NCI-H2171 treated with DMSO at 0.1 percent for 48 hours (cell line): ENCODE measurements around the gene SNCG.
A peak's percentile ranks its signal among the peaks of the same experiment; 100 is the strongest.
"Not testable (repeated sequence)": the region's sequence is repeated elsewhere in the genome, so short reads cannot be mapped to it uniquely, and the experiment has no call there.

Experiments
- DNase-seq: peaks from one replicate; lab custom pipeline; 2025; lab: John Stamatoyannopoulos, UW

SNCG gene

DNA sequence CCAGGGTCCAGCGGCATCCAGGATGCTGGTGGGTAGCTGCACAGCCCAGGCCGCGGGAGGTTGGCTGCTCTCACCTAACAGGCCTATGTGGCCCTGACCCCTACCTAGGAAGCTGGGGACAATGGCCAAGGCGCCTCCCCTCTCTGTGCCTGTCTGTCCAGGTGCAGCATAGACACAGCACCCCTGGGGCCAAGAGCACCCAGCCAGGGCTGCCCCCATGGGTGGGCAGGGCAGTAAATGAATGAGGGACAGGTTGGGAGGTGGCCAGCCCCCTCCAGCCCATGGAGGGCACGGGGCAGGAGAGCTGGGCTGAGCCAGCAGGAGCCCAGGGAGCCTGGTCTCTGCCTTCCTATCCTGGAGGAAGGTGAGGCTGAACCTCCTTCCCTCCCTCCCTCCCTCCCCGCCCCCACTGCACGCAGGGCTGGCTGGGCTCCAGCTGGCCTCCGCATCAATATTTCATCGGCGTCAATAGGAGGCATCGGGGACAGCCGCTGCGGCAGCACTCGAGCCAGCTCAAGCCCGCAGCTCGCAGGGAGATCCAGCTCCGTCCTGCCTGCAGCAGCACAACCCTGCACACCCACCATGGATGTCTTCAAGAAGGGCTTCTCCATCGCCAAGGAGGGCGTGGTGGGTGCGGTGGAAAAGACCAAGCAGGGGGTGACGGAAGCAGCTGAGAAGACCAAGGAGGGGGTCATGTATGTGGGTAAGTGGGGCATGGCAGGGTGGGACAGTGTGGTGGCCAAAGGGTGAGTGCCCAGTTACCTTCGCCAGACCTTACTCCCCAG, at the start of gene SNCG:
SNCG (plus strand) TSS at position 484 of the 785 bp plus-strand sequence; CDS start at position 583, 99 bp downstream.
- DNase-seq, result peak; percentile 12

DNA sequence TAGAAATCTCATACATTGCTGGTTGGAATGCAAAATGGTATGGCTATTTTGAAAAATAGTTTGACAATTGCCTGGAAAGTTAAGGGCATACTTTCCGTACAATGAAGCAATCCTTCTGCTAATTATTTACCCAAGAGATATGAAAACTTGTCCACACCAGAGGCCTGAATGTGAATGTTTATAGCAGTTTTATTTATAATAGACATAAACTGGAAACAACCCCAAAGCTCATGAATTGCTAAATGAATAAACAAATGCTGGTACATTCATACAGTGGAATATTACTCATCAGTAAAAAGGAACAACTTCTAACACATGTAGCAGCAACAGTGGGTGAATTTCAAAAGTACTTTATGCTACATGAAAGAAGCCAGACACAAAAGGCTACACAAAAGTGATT, 43.7 kb upstream of the SNCG start:
- DNase-seq, result no peak

DNA sequence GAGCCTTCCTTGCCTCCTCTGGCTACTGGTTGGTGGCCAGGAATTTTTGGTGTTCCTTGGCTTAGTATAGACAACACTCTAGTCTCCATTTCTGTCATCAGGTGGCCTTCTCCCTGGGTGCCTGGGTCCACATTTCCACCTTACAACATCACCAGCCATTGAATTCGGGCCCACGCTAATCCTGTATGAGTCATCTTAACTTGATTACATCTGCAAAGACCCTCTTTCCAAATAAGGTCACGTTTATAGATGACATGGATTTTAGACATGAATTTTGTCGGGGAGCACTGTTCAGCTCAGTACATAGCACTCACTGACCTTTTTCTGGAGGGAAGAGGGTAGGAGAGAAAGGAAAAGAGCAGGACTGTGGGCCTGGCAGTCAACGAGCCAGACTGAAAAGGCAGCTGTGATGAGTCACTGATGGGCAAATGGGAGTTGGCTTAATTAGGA, 40.4 kb upstream of the SNCG start:
- no peak for DNase-seq

DNA sequence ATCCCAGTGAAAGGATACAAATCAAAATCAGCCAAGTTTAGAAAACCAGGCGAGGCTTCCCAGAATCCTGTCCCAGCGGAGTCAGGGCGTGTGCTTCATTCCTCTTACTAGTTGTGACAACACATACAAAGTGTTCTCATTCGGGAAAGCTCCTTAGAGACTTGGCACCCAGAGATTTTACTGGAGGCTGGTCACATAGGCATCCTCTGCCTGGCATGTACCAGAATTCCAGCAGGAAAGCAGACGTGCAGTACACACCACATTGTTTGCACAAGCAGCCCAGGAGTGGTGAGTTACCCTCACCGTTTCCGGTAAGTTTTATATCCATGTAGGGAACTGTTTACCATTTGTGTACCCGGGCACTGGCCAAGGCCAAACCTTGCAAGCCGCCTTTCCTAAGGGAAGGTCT, 35.8 kb upstream of the SNCG start:
- no peak for DNase-seq

DNA sequence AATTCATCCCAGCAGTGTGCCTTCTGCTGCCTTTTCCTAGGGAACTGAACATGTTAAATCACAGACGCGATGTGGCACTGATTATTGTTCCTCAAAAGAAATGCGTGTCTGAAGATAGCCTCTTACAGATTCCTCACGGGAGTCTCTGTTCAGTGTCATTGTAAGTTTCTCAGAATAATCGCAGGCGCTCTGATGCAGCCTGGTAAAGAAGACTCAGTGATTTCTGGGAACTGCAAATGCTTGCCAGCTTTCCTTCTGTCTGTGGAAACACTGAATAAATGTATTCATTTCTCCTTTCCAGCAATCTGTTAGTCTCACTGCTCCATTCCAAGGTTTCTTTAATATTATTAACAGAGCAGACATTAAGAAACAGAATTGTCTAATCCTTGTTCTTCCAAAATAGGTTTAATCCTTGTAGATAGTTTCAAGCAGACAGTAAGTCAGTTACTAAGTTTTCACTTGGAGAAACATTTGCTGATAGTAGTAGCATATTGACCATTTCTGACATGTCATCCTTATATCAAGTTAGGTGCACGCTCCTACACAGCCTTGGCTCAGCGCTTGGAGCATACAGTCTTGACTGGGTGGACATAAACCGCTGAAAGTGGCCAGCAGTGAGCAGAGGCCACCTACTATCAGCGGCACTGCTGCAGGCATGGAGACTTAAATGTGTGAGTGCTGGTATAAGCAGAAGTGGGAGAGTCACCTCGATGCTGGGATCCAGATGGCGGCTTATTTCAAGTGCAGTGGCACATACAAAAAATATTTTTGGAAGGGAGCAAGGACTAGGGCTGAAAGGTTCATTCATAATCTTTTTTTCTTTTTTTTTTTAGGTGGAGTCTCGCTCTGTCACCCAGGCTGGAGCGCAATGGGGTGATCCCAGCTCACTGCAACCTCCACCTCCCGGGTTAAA, 28.7 kb upstream of the SNCG start:
- no peak for DNase-seq

DNA sequence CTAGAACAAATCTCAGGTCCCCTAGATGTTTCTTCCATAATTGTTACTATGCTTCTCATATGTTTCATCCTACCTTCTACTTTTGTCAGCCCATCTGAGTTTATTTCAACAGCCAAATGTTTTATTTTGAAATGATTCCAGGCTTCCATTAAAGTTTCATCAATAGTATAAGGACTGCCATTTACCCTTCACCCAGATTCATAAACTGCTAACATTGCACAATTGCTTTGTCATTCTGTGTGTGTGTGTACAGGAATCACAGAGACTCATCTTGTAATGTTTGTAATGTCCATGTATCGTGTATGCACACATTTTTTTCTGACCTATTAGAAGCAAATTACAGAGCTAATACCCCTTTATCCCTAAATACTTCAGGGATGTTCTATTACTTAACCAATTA, 26.5 kb upstream of the SNCG start:
- no peak for DNase-seq

DNA sequence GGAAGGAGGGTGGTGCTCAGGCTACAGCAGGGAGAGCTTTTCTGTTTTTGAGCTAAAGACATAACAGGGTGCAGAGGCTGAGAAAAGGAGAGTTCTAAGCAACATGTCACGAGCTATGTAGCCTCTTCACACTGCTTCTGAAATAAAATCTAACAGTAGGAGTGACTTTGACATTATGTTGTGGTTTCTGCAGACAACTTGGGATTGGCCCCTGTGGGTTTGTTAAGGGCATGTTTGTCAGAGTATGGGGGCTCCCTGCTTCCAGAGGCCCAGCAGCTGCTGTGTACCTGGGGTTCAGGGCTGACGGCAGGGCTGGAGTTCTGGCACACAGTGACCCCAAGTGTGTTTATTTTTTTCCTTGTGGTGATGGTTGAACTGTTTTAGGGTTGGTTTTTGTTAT, 25.7 kb upstream of the SNCG start:
- DNase-seq, result no peak

DNA sequence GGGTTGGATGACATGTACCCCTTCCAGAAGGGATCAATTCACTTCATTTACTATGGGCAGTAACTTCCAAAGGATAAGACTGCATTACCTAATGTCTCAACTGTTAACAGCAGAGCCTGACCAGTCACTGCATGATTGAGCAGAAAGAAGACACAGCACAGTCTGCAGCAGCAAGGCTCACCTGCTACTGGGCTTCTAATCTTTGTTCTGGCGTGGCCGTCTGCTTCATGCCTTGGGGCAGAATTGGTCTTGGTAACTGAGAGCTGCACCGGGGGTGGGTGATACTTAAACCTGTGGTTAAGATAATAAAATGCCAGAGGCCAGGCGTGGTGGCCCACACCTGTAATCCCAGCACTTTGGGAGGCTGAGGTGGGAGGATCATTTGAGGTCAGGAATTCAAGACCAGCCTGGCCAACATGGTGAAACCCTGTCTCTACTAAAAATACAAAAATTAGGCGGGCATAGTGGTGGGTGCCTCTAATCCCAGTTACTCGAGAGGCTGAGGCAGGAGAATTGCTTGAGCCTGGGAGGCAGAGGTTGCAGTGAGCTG, 24.2 kb upstream of the SNCG start:
- not testable (repeated sequence) for DNase-seq

DNA sequence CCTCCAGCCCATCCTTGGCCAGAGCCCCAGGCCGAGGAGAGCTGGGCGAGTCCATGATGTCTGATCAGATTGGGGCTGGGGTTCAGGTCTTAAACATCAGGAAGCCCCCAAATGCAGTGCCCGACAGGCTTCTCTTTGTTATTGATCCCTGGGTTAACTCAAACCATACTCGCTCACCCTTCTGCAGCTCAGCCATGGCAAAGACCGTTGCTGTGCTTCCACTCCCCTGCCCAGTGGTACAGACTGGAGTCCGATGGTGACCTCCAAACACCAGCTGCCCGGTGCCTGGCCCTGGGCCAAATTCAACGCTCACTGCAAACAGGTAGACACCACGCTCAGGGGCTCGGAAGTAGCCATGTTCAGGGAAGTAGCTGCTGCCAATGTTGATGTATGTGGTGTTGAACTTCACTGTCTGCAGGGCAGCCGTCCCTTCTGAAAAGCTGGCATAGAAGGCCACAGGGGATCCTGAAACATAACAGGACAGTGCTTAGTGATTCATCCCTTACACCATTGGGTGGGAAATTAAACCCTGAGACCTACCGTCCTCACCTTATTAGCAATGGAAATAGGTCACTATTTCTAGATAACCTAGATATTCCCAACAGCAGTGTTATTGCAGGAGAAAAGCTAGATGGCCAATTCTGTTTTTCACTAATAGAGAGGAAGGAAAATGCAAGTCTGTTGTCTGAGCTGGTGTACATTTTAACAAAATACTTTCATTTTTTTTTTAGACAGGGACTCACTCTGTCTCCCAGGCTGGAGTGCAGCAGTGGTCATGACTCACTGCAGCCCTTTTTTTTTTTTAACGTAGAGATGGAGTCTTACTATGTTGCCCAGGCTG, 21.5 kb upstream of the SNCG start:
- no peak for DNase-seq

DNA sequence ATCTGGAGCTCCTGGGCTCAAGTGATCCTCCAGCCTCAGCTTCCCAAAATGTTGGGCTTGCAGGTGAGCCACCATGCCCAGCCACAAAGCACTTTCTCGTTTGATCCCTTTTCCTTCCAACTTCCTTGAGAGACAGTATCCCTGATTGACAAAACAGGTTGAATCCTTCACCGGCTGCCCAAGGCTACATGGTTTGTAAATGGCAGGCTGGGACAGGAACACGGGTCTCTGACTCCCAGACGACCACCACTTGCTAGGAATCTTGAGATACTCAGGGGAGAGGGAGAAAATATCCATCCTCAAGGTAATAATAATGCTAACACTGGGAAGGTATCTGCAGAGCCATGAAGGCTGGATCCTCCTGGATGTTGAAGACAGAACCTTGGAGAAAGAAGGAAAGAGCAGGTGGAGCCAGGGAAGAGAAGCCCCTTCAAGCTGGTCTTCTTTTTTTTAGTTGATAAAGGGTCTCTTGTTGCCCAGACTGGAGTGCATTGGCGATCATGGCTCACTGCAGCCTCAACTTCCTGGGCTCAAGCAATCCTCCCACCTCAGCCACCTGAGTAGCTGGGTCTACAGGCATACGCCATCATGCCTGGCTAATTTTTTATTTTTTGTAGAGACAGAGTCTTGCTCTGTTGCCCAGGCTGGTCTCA, 20.8 kb upstream of the SNCG start:
- no peak for DNase-seq

DNA sequence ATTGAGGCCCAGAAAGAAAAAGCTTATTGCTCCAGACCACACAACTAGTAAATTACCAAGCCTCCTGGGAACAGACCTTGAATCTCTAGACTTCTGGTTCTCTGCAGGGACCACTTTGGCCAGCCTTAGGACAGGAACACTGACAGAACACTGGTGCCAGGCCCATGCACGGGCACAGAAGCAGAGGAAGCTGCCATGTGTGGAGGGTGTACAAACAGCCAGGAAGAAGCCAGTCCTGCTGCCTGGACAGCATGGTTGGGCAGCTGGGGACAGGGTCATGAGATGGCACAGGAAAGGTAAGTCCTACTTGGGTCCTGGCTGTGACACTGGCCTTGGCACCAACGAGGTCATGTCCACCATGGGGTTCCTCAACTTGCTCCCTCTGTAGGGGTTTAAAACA, 20.1 kb upstream of the SNCG start:
- no peak for DNase-seq

DNA sequence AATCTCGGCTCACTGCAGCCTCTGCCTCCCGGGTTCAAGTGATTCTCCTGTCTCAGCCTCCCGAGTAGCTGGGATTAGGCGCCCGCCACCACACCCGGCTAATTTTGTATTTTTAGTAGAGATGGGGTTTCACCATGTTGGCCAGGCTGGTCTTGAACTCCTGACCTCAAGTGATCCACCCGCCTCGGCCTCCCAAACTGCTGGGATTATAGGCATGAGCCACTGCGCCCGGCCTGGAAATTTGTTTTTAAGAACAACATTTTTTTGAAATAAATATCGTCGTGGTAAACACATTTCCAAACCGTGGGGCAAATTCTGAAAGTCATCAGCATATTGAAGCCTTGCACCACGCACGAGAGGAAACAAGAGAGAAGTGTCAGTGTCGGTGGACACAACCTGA, 18.3 kb upstream of the SNCG start:
- DNase-seq, result not testable (repeated sequence)

DNA sequence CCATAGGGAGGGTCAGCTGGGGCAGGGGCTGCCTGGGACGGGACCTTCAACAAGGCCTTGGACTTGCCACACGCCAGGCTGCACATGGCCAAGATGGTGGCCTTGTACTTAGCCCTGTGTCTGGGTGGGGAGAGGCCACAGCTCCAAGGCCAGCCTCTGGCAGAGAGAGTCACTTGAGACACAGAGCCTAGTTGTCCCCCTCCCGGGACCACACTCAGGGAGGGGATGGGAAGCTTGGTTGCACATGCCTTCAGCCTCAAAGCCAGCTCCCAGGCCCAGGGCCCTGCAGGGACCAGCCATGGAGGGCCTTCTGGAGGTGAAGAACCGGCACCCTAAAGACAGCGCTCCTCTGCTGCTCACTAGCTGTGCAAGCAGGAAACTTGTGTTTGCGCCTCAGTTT, 17.7 kb upstream of the SNCG start:
- no peak for DNase-seq

DNA sequence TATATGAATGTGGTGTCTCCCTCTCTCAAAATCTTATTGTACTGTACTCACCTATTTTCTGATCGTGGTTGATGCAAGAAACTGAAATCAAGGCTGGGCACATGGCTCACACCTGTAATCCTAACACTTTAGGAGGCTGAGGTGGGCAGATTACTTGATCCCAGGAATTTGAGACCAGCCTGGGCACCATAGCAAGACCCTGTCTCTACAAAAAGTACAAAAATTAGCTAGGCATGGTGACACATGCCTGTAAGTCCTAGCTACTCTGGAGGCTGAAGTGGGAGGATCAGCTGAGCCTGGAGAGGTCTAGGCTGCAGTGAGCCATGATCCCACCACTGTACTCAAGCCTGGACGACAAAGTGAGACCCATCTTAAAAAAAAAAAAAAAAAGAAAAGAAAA, 17.0 kb upstream of the SNCG start:
- DNase-seq, result no peak

DNA sequence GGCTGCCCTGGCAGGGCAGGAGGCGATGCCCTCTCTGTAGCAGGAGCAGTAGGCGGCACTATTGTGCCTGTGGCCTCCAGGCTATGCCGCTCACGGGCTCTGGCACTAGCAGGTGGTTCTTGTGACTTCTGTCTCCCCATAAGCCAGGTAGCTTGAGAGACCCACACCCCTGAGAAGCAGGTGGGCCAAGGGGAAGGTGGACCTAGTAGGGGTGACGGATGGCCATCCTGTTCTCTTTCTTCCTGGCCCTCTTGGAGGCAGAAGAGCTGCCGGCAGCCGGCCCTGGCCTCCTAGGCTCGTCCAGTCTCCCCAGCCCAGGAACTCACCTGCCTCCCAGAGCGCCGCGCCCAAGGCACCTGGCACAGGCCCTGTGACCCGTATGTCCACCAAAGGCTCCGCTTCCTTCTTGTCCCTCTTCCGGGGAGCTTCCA, 16.4 kb upstream of the SNCG start:
- DNase-seq, result no peak

DNA sequence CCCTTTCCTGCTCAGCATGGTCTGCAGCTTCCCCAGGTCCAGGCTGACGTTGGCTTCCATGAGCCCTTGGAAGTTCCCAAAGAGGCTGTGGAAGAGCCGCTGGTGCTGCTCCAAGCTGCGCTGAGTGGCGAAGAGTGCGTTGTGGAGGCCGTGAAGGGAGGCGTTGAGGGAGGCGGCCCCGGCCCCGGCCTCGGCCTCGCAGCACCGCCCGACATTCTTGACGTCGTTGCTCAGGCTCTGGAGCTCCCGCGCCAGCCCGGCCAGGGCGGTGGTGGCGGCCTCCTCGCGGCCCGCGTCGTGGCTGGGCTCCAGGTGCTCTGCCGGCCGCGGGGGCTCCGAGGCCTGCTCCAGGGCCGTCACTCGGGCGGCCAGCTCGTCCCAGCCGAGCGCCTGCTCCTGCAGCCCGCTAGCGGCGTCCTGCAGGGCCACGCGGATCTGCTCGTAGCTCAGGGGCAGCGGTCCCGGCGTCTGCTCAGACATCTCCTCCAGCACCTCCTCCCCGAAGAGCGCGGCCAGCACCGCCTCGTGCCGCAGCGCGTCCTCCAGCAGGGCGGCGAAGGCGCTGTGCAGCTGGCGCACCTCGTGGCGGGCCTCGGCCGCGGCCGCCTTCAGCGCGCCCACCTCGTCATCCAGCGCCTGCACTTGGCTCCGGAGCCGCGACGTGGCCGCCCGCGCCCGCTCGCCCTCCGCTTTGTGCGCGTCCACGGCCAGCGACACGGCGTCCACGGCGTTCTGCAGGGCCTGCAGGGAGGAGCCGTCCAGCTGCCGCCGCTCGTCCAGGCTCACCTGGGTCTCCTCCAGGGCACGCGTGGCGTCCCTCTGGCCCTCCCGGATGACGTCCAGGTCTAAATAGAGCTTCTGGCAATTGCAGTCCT, 15.7 kb upstream of the SNCG start:
- no peak for DNase-seq

DNA sequence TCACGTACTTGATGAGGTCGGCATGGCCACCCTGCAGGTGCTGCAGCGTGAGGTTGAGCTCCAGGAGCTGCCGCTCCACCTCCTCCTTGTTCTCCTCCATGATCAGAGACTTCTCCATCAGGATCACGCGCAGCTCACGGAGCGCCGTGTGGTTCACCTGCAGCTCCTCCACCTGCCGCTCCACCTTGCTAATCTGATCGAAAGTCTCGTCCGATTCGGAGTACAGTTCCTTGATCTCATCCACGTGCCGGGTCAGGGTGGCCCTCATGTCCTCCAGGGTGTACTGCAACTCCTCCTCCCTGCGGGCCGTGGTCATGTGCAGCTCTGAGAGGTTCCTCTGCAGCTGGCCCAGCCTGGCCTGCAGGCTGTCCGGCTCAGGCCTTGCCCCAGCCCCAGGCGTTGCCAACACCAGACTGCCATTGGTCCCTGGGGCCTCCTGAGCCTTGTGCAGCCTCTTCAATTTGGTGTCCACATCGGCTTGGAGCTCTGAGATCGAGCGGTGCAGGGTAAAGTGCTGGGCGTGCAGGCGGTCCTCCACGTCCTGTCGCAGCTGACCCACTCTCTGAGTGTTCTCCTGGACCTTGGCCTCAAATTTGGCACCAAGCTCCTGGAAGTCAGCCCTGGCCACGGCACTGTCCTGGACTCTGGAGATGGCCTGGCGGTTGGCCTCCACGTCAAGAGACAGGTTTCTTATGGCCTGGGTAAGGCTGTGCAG, 14.9 kb upstream of the SNCG start:
- no peak for DNase-seq

DNA sequence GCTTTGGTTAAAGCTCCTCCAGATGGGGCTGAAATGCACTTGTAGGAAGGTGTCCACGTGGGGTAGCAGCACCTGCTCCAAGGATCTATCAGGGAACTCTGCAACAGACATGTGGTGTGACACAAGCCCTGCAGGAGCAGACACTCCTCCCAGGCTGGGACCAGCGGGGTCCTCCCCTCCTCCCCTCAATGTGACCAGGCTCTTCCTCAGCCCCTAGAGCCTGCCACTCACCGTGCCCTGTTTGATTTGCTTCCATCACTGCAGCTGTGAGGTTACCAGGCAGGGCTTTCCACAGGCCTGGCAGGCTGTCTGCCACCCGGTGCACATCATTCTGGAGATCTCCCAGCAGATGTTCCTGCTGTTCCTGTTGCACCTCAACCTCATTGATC, 14.4 kb upstream of the SNCG start:
- no peak for DNase-seq

DNA sequence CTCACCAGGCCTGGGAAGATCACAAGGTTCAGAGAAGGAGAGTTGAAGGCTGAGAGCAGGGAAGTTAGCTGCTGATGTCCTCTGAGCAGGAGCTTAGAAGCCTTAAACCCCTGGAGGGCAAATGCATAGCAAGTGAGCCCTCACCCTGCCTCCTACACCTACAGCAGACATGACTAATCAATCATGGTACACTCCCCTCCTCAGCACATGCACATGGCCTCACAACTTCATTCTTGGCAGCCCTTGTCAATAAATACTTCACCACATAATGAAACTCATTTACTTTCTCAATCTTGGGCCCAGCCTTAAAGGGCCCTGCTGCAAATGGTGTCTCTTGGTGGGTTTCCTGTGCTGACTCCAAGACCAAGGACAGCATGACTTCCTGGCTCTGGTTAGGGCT, 13.9 kb upstream of the SNCG start:
- DNase-seq, result no peak

DNA sequence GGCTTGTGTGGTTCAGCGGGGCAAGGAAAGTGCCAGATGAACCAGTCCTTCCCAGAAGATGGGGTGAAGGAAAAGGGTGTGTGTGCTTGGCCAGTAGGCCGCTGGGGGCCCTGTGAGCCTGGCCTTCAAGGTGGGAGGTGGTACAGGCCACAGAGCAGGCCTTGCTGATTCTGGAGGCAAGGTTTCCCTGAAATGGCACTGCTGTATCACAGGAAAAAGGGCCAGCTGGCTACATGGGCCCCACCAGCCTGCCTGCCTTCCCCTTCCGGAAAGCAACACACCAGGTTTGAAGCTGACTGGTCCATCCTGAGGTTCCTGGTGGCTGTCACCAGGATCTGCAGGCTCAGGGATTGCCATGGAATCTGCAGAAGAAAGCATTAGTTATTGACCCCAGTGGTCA, 13.5 kb upstream of the SNCG start:
- no peak for DNase-seq
